Liver (tissue), 3 donors: ENCODE measurements around the gene CST7.

Source experiments
- ATF3 ChIP-seq: IDR thresholded peaks from 2 replicates; pipeline ENCODE4 v1.6.1; 2016; ENCODE audit warnings: antibody characterized with exemption
- CTCF ChIP-seq: fragments of 150-350 bp; IDR thresholded peaks from 2 replicates; pipeline ENCODE4 v1.5.1; 2017; ENCODE audit warnings: improper control_type of control experiment, low read depth, low read length; ENCODE audit not compliant: missing input control
- FOXA1 ChIP-seq: IDR thresholded peaks from 2 replicates; pipeline ENCODE4 v1.6.1; 2016; ENCODE audit warnings: antibody characterized with exemption
- GABPA ChIP-seq, 2 donors: IDR thresholded peaks in 1 of 2; conservative IDR thresholded peaks in 1 of 2; 2 replicates each; pipeline ENCODE4 v1.6.1; 2016; ENCODE audit warnings: antibody characterized with exemption in 2 of 2, mild to moderate bottlenecking in 1 of 2, moderate library complexity in 1 of 2
- HNF4G ChIP-seq: IDR thresholded peaks from 2 replicates; pipeline ENCODE4 v1.6.1; 2016; ENCODE audit warnings: antibody characterized with exemption
- MAX ChIP-seq: IDR thresholded peaks from 2 replicates; pipeline ENCODE4 v1.6.1; 2016; ENCODE audit warnings: antibody characterized with exemption
- REST ChIP-seq: IDR thresholded peaks from 2 replicates; pipeline ENCODE4 v1.6.1; 2016; ENCODE audit warnings: antibody characterized with exemption, mild to moderate bottlenecking
- donor health status: healthy.
- donor health status: healthy.

GRCh38 chr20:24936526-24937407, 12.3 kb upstream of the CST7 start:
- TF ChIP-seq CTCF (no peak), MAX (no peak), HNF4G (no peak), REST (no peak), FOXA1 (no peak), ATF3 (no peak), GABPA (IDR thresholded peaks at IDR 0.05 in 1 of 2, conservative IDR thresholded peaks at IDR 0.05 in 1 of 2) (no peak)
